ENCODE data around the gene EYS. TPM values are rescaled to one million over a fixed set of nuclear protein-coding genes. Genes with fewer than 3 reads are reported as not detected.

Gene EYS
- total and polyA plus RNA-seq, 3 experiments from 2014 or later, result not detected

GRCh38 chr6:64258302-64258701 lies 1448.7 kb downstream of the EYS start:
- CTCF ChIA-PET, result no interaction called here
- no peak overlapping the region for H3K4me3 Mint-ChIP-seq
- Histone ChIP-seq H3K27me3 (ENCODE audit: insufficient read depth, low read length, poor library complexity, severe bottlenecking) (no peaks in the 10 kb centered on the region), H3K4me3 (ENCODE audit: low read length) (no peak overlapping the region), H3K4me1 (ENCODE audit: insufficient read depth, low read length) (no peaks in the 10 kb centered on the region), H3K9me3 (ENCODE audit: low read length) (no peaks in the 10 kb centered on the region), H3K27ac (ENCODE audit: low read depth, low read length) (no peak overlapping the region), H3K36me3 (ENCODE audit: insufficient read depth, low read length) (no peaks in the 10 kb centered on the region)
- H3K9me3 Mint-ChIP-seq, result peaks cover 0 to 12% (median 2%) of the 10 kb centered on the region in 5 donors
- H3K4me1 Mint-ChIP-seq, result no peaks in the 10 kb centered on the region
- no peak for DNase-seq
- POLR2A ChIA-PET, result no interaction called here
- no peaks in the 10 kb centered on the region for H3K36me3 Mint-ChIP-seq
- H3K27ac Mint-ChIP-seq, result no peak overlapping the region
- no peaks in the 10 kb centered on the region for H3K27me3 Mint-ChIP-seq

- Histone ChIP-seq H3K27ac (ENCODE audit: low read depth, low read length) (no peak overlapping the region), H3K4me3 (ENCODE audit: low read length) (no peak overlapping the region), H3K36me3 (ENCODE audit: insufficient read depth, low read length) (no peaks in the 10 kb centered on the region), H3K27me3 (ENCODE audit: insufficient read depth, low read length, poor library complexity, severe bottlenecking) (no peaks in the 10 kb centered on the region), H3K9me3 (ENCODE audit: low read length) (no peaks in the 10 kb centered on the region), H3K4me1 (ENCODE audit: insufficient read depth, low read length) (no peaks in the 10 kb centered on the region)
- CTCF ChIA-PET, result no interaction called here
- POLR2A ChIA-PET, result no interaction called here
- H3K27ac Mint-ChIP-seq, result no peak overlapping the region
- H3K4me1 Mint-ChIP-seq, result no peaks in the 10 kb centered on the region
- H3K27me3 Mint-ChIP-seq, result no peaks in the 10 kb centered on the region
- H3K9me3 Mint-ChIP-seq, result peaks cover 0 to 12% (median 2%) of the 10 kb centered on the region in 5 donors
- H3K36me3 Mint-ChIP-seq, result no peaks in the 10 kb centered on the region
- no peak overlapping the region for H3K4me3 Mint-ChIP-seq
- no peak for DNase-seq
These were observed 1449.4 kb downstream of the EYS start for GRCh38 chr6:64257586-64257985.

- Histone ChIP-seq H3K27ac (ENCODE audit: low read depth, low read length) (no peak overlapping the region), H3K4me1 (ENCODE audit: insufficient read depth, low read length) (no peaks in the 10 kb centered on the region), H3K9me3 (ENCODE audit: low read length) (no peaks in the 10 kb centered on the region), H3K27me3 (ENCODE audit: insufficient read depth, low read length, poor library complexity, severe bottlenecking) (no peaks in the 10 kb centered on the region), H3K4me3 (ENCODE audit: low read length) (no peak overlapping the region), H3K36me3 (ENCODE audit: insufficient read depth, low read length) (no peaks in the 10 kb centered on the region)
- CTCF ChIA-PET, result interaction anchor here (1.4 kb wide), 1 partner anchor 16 kb away, joined by 3 read pairs; no protein-coding TSS in a partner anchor
- Mint-ChIP-seq H3K4me1 (no peaks in the 10 kb centered on the region), H3K27ac (no peak overlapping the region), H3K4me3 (no peak overlapping the region), H3K27me3 (no peaks in the 10 kb centered on the region), H3K36me3 (no peaks in the 10 kb centered on the region), H3K9me3 (peaks cover 0 to 14% (median 2%) of the 10 kb centered on the region in 5 donors)
- POLR2A ChIA-PET, result no interaction called here
- DNase-seq, result no peak
These were observed 1450.5 kb downstream of the EYS start for GRCh38 chr6:64256483-64256882.

GRCh38 chr6:64255000-64255399 lies 1452.0 kb downstream of the EYS start:
- Histone ChIP-seq H3K9me3 (ENCODE audit: low read length) (no peaks in the 10 kb centered on the region), H3K36me3 (ENCODE audit: insufficient read depth, low read length) (no peaks in the 10 kb centered on the region), H3K27ac (ENCODE audit: low read depth, low read length) (no peak overlapping the region), H3K4me3 (ENCODE audit: low read length) (no peak overlapping the region), H3K4me1 (ENCODE audit: insufficient read depth, low read length) (no peaks in the 10 kb centered on the region), H3K27me3 (ENCODE audit: insufficient read depth, low read length, poor library complexity, severe bottlenecking) (no peaks in the 10 kb centered on the region)
- ChIA-PET POLR2A (no interaction called here), CTCF (no interaction called here)
- no peak overlapping the region for H3K4me3 Mint-ChIP-seq
- no peaks in the 10 kb centered on the region for H3K27me3 Mint-ChIP-seq
- DNase-seq, result no peak
- H3K9me3 Mint-ChIP-seq, result peaks cover 1 to 15% (median 2%) of the 10 kb centered on the region in 5 donors
- no peaks in the 10 kb centered on the region for H3K4me1 Mint-ChIP-seq
- no peaks in the 10 kb centered on the region for H3K36me3 Mint-ChIP-seq
- no peak overlapping the region for H3K27ac Mint-ChIP-seq

GRCh38 chr6:64254558-64254957 lies 1452.5 kb downstream of the EYS start:
- no peak overlapping the region for H3K4me3 Mint-ChIP-seq
- H3K4me1 Mint-ChIP-seq, result no peaks in the 10 kb centered on the region
- POLR2A ChIA-PET, result no interaction called here
- Histone ChIP-seq H3K36me3 (ENCODE audit: insufficient read depth, low read length) (no peaks in the 10 kb centered on the region), H3K27ac (ENCODE audit: low read depth, low read length) (no peak overlapping the region), H3K9me3 (ENCODE audit: low read length) (no peaks in the 10 kb centered on the region), H3K27me3 (ENCODE audit: insufficient read depth, low read length, poor library complexity, severe bottlenecking) (no peaks in the 10 kb centered on the region), H3K4me3 (ENCODE audit: low read length) (no peak overlapping the region), H3K4me1 (ENCODE audit: insufficient read depth, low read length) (no peaks in the 10 kb centered on the region)
- H3K27ac Mint-ChIP-seq, result no peak overlapping the region
- no peaks in the 10 kb centered on the region for H3K36me3 Mint-ChIP-seq
- H3K9me3 Mint-ChIP-seq, result peaks cover 1 to 15% (median 2%) of the 10 kb centered on the region in 5 donors
- CTCF ChIA-PET, result no interaction called here
- no peaks in the 10 kb centered on the region for H3K27me3 Mint-ChIP-seq
- no peak for DNase-seq

DNA sequence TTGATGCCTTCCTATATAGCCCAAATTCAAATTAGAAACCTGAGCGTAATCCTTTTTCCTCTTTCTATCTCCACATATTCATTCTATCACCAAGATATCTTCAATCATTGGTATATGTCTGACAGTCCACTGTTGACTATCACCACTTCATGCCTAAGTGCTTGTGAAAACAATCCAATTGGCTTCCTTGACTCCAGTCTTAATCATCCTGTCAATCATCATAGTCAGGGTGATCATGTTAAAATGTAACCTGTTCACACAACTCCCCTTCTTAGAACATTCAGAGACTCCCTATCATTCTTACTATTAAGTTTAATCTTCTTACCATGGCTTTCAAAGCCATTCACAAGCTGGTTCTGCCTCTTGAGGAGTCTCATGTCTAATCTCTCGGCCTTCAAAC lies 1454.8 kb downstream of the EYS start:
- H3K4me3 ChIP-seq (ENCODE audit: low read length), result no peak overlapping the region
- DNase-seq, result no peak
- Mint-ChIP-seq H3K27me3 (no peaks in the 10 kb centered on the region), H3K27ac (no peak overlapping the region), H3K9me3 (peaks cover 0 to 21% (median 9%) of the 10 kb centered on the region in 5 donors), H3K36me3 (no peaks in the 10 kb centered on the region), H3K4me1 (no peaks in the 10 kb centered on the region), H3K4me3 (no peak overlapping the region)
- H3K9me3 ChIP-seq (ENCODE audit: low read length), result no peaks in the 10 kb centered on the region
- POLR2A ChIA-PET, result no interaction called here
- H3K36me3 ChIP-seq (ENCODE audit: insufficient read depth, low read length), result no peaks in the 10 kb centered on the region
- CTCF ChIA-PET, result no interaction called here
- no peak overlapping the region for H3K27ac ChIP-seq (ENCODE audit: low read depth, low read length)
- no peaks in the 10 kb centered on the region for H3K27me3 ChIP-seq (ENCODE audit: insufficient read depth, low read length, poor library complexity, severe bottlenecking)
- H3K4me1 ChIP-seq (ENCODE audit: insufficient read depth, low read length), result no peaks in the 10 kb centered on the region

- H3K4me1 ChIP-seq (ENCODE audit: insufficient read depth, low read length), result no peaks in the 10 kb centered on the region
- H3K27me3 ChIP-seq (ENCODE audit: insufficient read depth, low read length, poor library complexity, severe bottlenecking), result no peaks in the 10 kb centered on the region
- Mint-ChIP-seq H3K4me1 (no peaks in the 10 kb centered on the region), H3K27ac (no peak overlapping the region), H3K9me3 (peaks cover 3 to 24% (median 9%) of the 10 kb centered on the region in 5 donors), H3K36me3 (no peaks in the 10 kb centered on the region), H3K27me3 (no peaks in the 10 kb centered on the region), H3K4me3 (no peak overlapping the region)
- POLR2A ChIA-PET, result no interaction called here
- H3K27ac ChIP-seq (ENCODE audit: low read depth, low read length), result no peak overlapping the region
- H3K9me3 ChIP-seq (ENCODE audit: low read length), result no peaks in the 10 kb centered on the region
- no peak for DNase-seq
- no peaks in the 10 kb centered on the region for H3K36me3 ChIP-seq (ENCODE audit: insufficient read depth, low read length)
- CTCF ChIA-PET, result no interaction called here
- no peak overlapping the region for H3K4me3 ChIP-seq (ENCODE audit: low read length)
These were observed 1456.9 kb downstream of the EYS start for GRCh38 chr6:64250126-64250525.

DNA sequence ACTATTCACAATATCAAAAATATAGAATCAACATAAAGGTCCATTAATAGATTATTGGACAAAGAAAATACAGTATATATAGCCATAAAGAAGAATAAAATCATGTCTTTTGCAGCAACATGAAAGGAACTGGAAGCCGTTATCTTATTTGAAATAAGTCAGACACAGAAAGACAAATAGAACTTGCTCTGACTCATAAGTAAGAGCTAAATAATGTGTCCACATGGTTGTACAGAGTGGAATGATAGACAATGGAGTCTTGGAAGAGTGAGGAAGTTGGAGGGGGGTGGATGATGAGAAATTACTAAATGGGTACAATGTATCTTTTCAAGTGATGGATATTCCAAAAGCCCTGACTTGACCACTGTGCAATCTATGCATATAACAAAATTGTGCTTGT lies 1457.9 kb downstream of the EYS start:
- Mint-ChIP-seq H3K27me3 (no peaks in the 10 kb centered on the region), H3K9me3 (peaks cover 3 to 19% (median 9%) of the 10 kb centered on the region in 5 donors), H3K4me1 (no peaks in the 10 kb centered on the region), H3K27ac (no peak overlapping the region), H3K4me3 (no peak overlapping the region), H3K36me3 (no peaks in the 10 kb centered on the region)
- DNase-seq, result no peak
- CTCF ChIA-PET, result no interaction called here
- POLR2A ChIA-PET, result no interaction called here
- no peaks in the 10 kb centered on the region for H3K9me3 ChIP-seq (ENCODE audit: low read length)
- no peaks in the 10 kb centered on the region for H3K27me3 ChIP-seq (ENCODE audit: insufficient read depth, low read length, poor library complexity, severe bottlenecking)
- no peaks in the 10 kb centered on the region for H3K4me1 ChIP-seq (ENCODE audit: insufficient read depth, low read length)
- H3K27ac ChIP-seq (ENCODE audit: low read depth, low read length), result no peak overlapping the region
- H3K36me3 ChIP-seq (ENCODE audit: insufficient read depth, low read length), result no peaks in the 10 kb centered on the region
- H3K4me3 ChIP-seq (ENCODE audit: low read length), result no peak overlapping the region

GRCh38 chr6:64243618-64244017 lies 1463.4 kb downstream of the EYS start:
- POLR2A ChIA-PET, result no interaction called here
- H3K9me3 ChIP-seq (ENCODE audit: low read length), result no peaks in the 10 kb centered on the region

More at GRCh38 chr6:64243618-64244017, 1463.4 kb downstream of the EYS start:
- Histone ChIP-seq H3K27me3 (ENCODE audit: insufficient read depth, low read length, poor library complexity, severe bottlenecking) (no peaks in the 10 kb centered on the region), H3K36me3 (ENCODE audit: insufficient read depth, low read length) (no peaks in the 10 kb centered on the region), H3K4me1 (ENCODE audit: insufficient read depth, low read length) (no peaks in the 10 kb centered on the region), H3K4me3 (ENCODE audit: low read length) (no peak overlapping the region), H3K27ac (ENCODE audit: low read depth, low read length) (no peak overlapping the region)
- Mint-ChIP-seq H3K4me1 (no peaks in the 10 kb centered on the region), H3K4me3 (no peak overlapping the region), H3K36me3 (no peaks in the 10 kb centered on the region), H3K27ac (no peak overlapping the region), H3K27me3 (no peaks in the 10 kb centered on the region), H3K9me3 (peaks cover 7 to 27% (median 20%) of the 10 kb centered on the region in 5 donors)
- no peak for DNase-seq
- CTCF ChIA-PET, result no interaction called here

Measured in CD8-positive, alpha-beta memory T cell (primary cell).